Cardiac muscle cell (in vitro differentiated cells and primary cell): ENCODE results near the gene PODNL1. TPM values are rescaled to one million over a fixed set of nuclear protein-coding genes. Genes with fewer than 3 reads are reported as not detected.

Experiments used
- DNase-seq, 2 donors: peaks; one replicate each; pipeline versions ENCODE4 v3.0.0 to v3.0.0-alpha.2; 2010 to 2017; ENCODE audit warnings: low read depth in 1 of 2, low spot score in 1 of 2
- H3K27ac ChIP-seq: fragments of 200-600 bp; sonication (generic); 2 replicates; pipeline ENCODE4 v1.5.1; 2016
- H3K27me3 ChIP-seq: fragments of 200-600 bp; sonication (generic); 2 replicates; pipeline ENCODE4 v1.6.0; 2016; ENCODE audit warnings: control low read depth
- H3K36me3 ChIP-seq: fragments of 200-600 bp; sonication (generic); 2 replicates; pipeline ENCODE4 v1.5.1; 2016; ENCODE audit warnings: control low read depth
- H3K4me1 ChIP-seq: fragments of 200-600 bp; sonication (generic); 2 replicates; pipeline ENCODE4 v1.8.1; 2017; ENCODE audit warnings: low read depth, mild to moderate bottlenecking, mixed run types
- H3K4me3 ChIP-seq: fragments of 200-600 bp; sonication (generic); 2 replicates; pipeline ENCODE4 v1.5.1; 2016; ENCODE audit warnings: mild to moderate bottlenecking
- H3K9me3 ChIP-seq: fragments of 200-600 bp; sonication (generic); 2 replicates; pipeline ENCODE4 v1.5.1; 2017; ENCODE audit warnings: low read depth, mild to moderate bottlenecking, control low read depth
- CTCF ChIP-seq: IDR thresholded peaks from 2 replicates; pipeline ENCODE4 v1.5.1; 2012; ENCODE audit warnings: low read depth, mild to moderate bottlenecking, low read length
- polyA plus RNA-seq: library from polyadenylated mRNA; unstranded; fragments of >200 nt; fragmentation: Nextera tagmentation; extraction: Ambion mirVana; gene quantifications from 2 replicates; pipeline ENCODE4 v1.2.1, GENCODE V29; 2016
- total RNA-seq: library from RNA; depleted of rRNA; stranded (reverse); fragments of >200 nt; gene quantifications from 2 replicates; pipeline ENCODE4 v1.2.3, GENCODE V29; 2016

The PODNL1 gene
- total and polyA plus RNA-seq, 2 experiments from 2014 or later = 0.24 TPM; not detected in 1

- TF ChIP-seq CTCF = peak; percentile 38
- DNase-seq = peak in 1 of 2 donors; percentile 15
- Histone ChIP-seq H3K4me1 (peaks cover 4% of the 10 kb centered on the region), H3K9me3 (no peaks in the 10 kb centered on the region), H3K27ac (no peak overlapping the region), H3K4me3 (no peak overlapping the region), H3K27me3 (no peaks in the 10 kb centered on the region), H3K36me3 (no peaks in the 10 kb centered on the region)
Measured at GRCh38 chr19:13902993-13903555, 35.1 kb downstream of the PODNL1 start.

GRCh38 chr19:13899912-13900584 lies 38.2 kb downstream of the PODNL1 start:
- Histone ChIP-seq H3K9me3 (no peaks in the 10 kb centered on the region), H3K36me3 (no peaks in the 10 kb centered on the region), H3K4me3 (no peak overlapping the region), H3K27me3 (no peaks in the 10 kb centered on the region), H3K4me1 (no peaks in the 10 kb centered on the region), H3K27ac (no peak overlapping the region)
- no peak for DNase-seq
- no peak for TF ChIP-seq CTCF

GRCh38 chr19:13899393-13899792 lies 38.8 kb downstream of the PODNL1 start:
- no peak for DNase-seq
- Histone ChIP-seq H3K27me3 (no peaks in the 10 kb centered on the region), H3K4me3 (no peak overlapping the region), H3K4me1 (no peaks in the 10 kb centered on the region), H3K27ac (no peak overlapping the region), H3K9me3 (no peaks in the 10 kb centered on the region), H3K36me3 (no peaks in the 10 kb centered on the region)
- no peak for TF ChIP-seq CTCF

GRCh38 chr19:13896227-13896626 lies 42.0 kb downstream of the PODNL1 start:
- no peak overlapping the region for H3K27ac ChIP-seq
- H3K36me3 ChIP-seq = no peaks in the 10 kb centered on the region
- no peaks in the 10 kb centered on the region for H3K4me1 ChIP-seq
- no peaks in the 10 kb centered on the region for H3K9me3 ChIP-seq
- DNase-seq = no peak
- TF ChIP-seq CTCF = no peak
- no peaks in the 10 kb centered on the region for H3K27me3 ChIP-seq
- H3K4me3 ChIP-seq = no peak overlapping the region

- no peak for DNase-seq
- H3K9me3 ChIP-seq = no peaks in the 10 kb centered on the region
- H3K27me3 ChIP-seq = no peaks in the 10 kb centered on the region
- H3K4me1 ChIP-seq = no peaks in the 10 kb centered on the region
- no peaks in the 10 kb centered on the region for H3K36me3 ChIP-seq
- H3K27ac ChIP-seq = no peak overlapping the region
- H3K4me3 ChIP-seq = no peak overlapping the region
- TF ChIP-seq CTCF = no peak
Measured at GRCh38 chr19:13894552-13894951, 43.7 kb downstream of the PODNL1 start.
